Cardiac muscle cell (in vitro differentiated cells and primary cell): Measurements from ENCODE around the gene SMCO3. TPM values are rescaled to one million over a fixed set of nuclear protein-coding genes. Genes with fewer than 3 reads are reported as not detected.

Source experiments
- DNase-seq, 2 donors: peaks; one replicate each; pipeline versions ENCODE4 v3.0.0 to v3.0.0-alpha.2; 2010 to 2017; ENCODE audit warnings: low read depth in 1 of 2, low spot score in 1 of 2
- H3K27ac ChIP-seq: fragments of 200-600 bp; sonication (generic); 2 replicates; pipeline ENCODE4 v1.5.1; 2016
- H3K27me3 ChIP-seq: fragments of 200-600 bp; sonication (generic); 2 replicates; pipeline ENCODE4 v1.6.0; 2016; ENCODE audit warnings: control low read depth
- H3K36me3 ChIP-seq: fragments of 200-600 bp; sonication (generic); 2 replicates; pipeline ENCODE4 v1.5.1; 2016; ENCODE audit warnings: control low read depth
- H3K4me1 ChIP-seq: fragments of 200-600 bp; sonication (generic); 2 replicates; pipeline ENCODE4 v1.8.1; 2017; ENCODE audit warnings: low read depth, mild to moderate bottlenecking, mixed run types
- H3K4me3 ChIP-seq: fragments of 200-600 bp; sonication (generic); 2 replicates; pipeline ENCODE4 v1.5.1; 2016; ENCODE audit warnings: mild to moderate bottlenecking
- H3K9me3 ChIP-seq: fragments of 200-600 bp; sonication (generic); 2 replicates; pipeline ENCODE4 v1.5.1; 2017; ENCODE audit warnings: low read depth, mild to moderate bottlenecking, control low read depth
- polyA plus RNA-seq: library from polyadenylated mRNA; unstranded; fragments of >200 nt; fragmentation: Nextera tagmentation; extraction: Ambion mirVana; gene quantifications from 2 replicates; pipeline ENCODE4 v1.2.1, GENCODE V29; 2016
- total RNA-seq: library from RNA; depleted of rRNA; stranded (reverse); fragments of >200 nt; gene quantifications from 2 replicates; pipeline ENCODE4 v1.2.3, GENCODE V29; 2016
- TF ChIP-seq, protein P1 (sequence below): IDR thresholded peaks from 2 replicates; pipeline ENCODE4 v1.5.1; 2012; ENCODE audit warnings: low read depth, mild to moderate bottlenecking, low read length

Gene SMCO3
- not detected in 2 replicates for total RNA-seq
- polyA plus RNA-seq: 0.16 and 0.22 TPM in 2 replicates

DNA sequence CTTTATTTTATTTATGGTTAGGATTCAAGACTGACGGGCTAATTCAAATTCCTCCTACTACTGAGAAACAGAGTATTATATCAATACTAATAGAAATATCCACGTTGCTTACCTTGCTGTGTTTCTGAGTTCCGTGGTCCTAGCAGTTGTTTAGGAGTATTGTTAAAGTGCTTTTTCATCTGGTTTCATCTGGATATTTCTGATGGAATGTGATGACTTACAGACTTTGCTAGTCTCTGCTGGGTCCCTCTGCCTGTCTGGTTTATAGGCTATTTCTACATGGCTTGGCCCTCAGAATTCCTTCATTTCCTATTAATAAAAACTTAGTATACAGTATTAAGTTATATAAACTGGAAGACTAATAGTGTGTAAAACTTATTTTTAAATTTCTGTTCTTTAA, at the start of gene SMCO3:
Gene SMCO3, minus strand, starts transcription at position 169 of the 400 bp plus-strand sequence. CDS start 7,502 bp downstream, outside the sequence.
- no peak within 1 kb of the TSS for H3K4me3 ChIP-seq
- TF ChIP-seq, protein P1, sequence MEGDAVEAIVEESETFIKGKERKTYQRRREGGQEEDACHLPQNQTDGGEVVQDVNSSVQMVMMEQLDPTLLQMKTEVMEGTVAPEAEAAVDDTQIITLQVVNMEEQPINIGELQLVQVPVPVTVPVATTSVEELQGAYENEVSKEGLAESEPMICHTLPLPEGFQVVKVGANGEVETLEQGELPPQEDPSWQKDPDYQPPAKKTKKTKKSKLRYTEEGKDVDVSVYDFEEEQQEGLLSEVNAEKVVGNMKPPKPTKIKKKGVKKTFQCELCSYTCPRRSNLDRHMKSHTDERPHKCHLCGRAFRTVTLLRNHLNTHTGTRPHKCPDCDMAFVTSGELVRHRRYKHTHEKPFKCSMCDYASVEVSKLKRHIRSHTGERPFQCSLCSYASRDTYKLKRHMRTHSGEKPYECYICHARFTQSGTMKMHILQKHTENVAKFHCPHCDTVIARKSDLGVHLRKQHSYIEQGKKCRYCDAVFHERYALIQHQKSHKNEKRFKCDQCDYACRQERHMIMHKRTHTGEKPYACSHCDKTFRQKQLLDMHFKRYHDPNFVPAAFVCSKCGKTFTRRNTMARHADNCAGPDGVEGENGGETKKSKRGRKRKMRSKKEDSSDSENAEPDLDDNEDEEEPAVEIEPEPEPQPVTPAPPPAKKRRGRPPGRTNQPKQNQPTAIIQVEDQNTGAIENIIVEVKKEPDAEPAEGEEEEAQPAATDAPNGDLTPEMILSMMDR: no peak
- no peak for DNase-seq

DNA sequence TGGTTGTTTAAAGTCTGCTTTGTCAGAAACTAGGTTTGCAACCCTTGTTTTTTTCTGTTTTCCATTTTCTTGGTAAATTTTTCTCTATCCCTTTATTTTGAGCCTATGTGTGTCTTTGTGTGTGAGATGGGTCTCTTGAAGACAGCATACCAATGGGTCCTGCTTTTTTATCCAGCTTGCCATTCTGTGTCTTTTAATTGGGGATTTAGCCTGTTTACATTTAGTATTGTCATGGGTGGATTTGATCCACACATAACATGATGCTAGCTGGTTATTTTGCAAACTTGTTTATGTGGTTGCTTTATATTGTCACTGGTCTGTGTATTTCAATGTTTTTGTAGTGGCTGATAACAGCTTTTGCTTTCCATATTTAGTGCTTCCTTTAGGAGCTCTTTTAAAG, 46.5 kb upstream of the SMCO3 start:
- Histone ChIP-seq H3K4me1 (no peaks in the 10 kb centered on the region), H3K27ac (no peak overlapping the region), H3K4me3 (no peak overlapping the region), H3K9me3 (no peaks in the 10 kb centered on the region), H3K27me3 (no peaks in the 10 kb centered on the region), H3K36me3 (no peaks in the 10 kb centered on the region)
- no peak for DNase-seq
- TF ChIP-seq, protein P1: no peak

More for the DNA sequence above, at the start of gene SMCO3:
- Histone ChIP-seq H3K27ac (no peak within 1 kb of the TSS), H3K36me3 (no peaks in the 10 kb centered on the region), H3K27me3 (no peaks in the 10 kb centered on the region), H3K4me1 (peaks cover 11% of the 10 kb centered on the region), H3K9me3 (no peaks in the 10 kb centered on the region)

- TF ChIP-seq, protein P1: no peak
- DNase-seq: no peak
- Histone ChIP-seq H3K4me1 (no peaks in the 10 kb centered on the region), H3K27me3 (no peaks in the 10 kb centered on the region), H3K27ac (no peak overlapping the region), H3K4me3 (no peak overlapping the region), H3K36me3 (no peaks in the 10 kb centered on the region), H3K9me3 (no peaks in the 10 kb centered on the region)
Observed at GRCh38 chr12:14858513-14858912, 44.5 kb upstream of the SMCO3 start.

- no peak for DNase-seq
- H3K36me3 ChIP-seq: no peaks in the 10 kb centered on the region
- TF ChIP-seq, protein P1: no peak
- no peak overlapping the region for H3K4me3 ChIP-seq
- H3K27ac ChIP-seq: no peak overlapping the region
- H3K27me3 ChIP-seq: no peaks in the 10 kb centered on the region
- no peaks in the 10 kb centered on the region for H3K4me1 ChIP-seq
- no peaks in the 10 kb centered on the region for H3K9me3 ChIP-seq
Observed at GRCh38 chr12:14854586-14855183, 40.7 kb upstream of the SMCO3 start.

GRCh38 chr12:14853961-14854360, 40.0 kb upstream of the SMCO3 start:
- Histone ChIP-seq H3K36me3 (no peaks in the 10 kb centered on the region), H3K4me1 (no peaks in the 10 kb centered on the region), H3K9me3 (no peaks in the 10 kb centered on the region), H3K27me3 (no peaks in the 10 kb centered on the region), H3K4me3 (no peak overlapping the region), H3K27ac (no peak overlapping the region)
- TF ChIP-seq, protein P1: no peak
- DNase-seq: no peak
